ENCODE data around the gene ASMTL.
"Not testable (repeated sequence)": the region's sequence is repeated elsewhere in the genome, so short reads cannot be mapped to it uniquely, and the experiment has no call there.

Gene ASMTL

GRCh38 chrX:1433646-1434357 is 18.9 kb downstream of the ASMTL start:
- DNase-seq (ENCODE audit: low read depth): no peak

GRCh38 chrX:1430451-1430850 is 22.3 kb downstream of the ASMTL start:
- no peak for DNase-seq (ENCODE audit: low read depth)

- no peak for DNase-seq (ENCODE audit: low read depth)
Measured at GRCh38 chrX:1427756-1428155, 25.0 kb downstream of the ASMTL start.

- DNase-seq (ENCODE audit: low read depth): not testable (repeated sequence)
Measured at GRCh38 chrX:1426321-1426720, 26.4 kb downstream of the ASMTL start.

- DNase-seq (ENCODE audit: low read depth): no peak
Measured at GRCh38 chrX:1425381-1425780, 27.3 kb downstream of the ASMTL start.

- no peak for DNase-seq (ENCODE audit: low read depth)
Measured at GRCh38 chrX:1424147-1424851, 28.4 kb downstream of the ASMTL start.

- no peak for DNase-seq (ENCODE audit: low read depth)
Measured at GRCh38 chrX:1423215-1423614, 29.5 kb downstream of the ASMTL start.

- DNase-seq (ENCODE audit: low read depth): no peak
Measured at GRCh38 chrX:1422135-1422465, 30.6 kb downstream of the ASMTL start.

- DNase-seq (ENCODE audit: low read depth): no peak
Measured at GRCh38 chrX:1421433-1422134, 31.1 kb downstream of the ASMTL start.

- DNase-seq (ENCODE audit: low read depth): no peak
Measured at GRCh38 chrX:1420371-1420770, 32.3 kb downstream of the ASMTL start.

GRCh38 chrX:1419545-1420355 is 33.0 kb downstream of the ASMTL start:
- DNase-seq (ENCODE audit: low read depth): no peak

- no peak for DNase-seq (ENCODE audit: low read depth)
Measured at GRCh38 chrX:1418901-1419544, 33.7 kb downstream of the ASMTL start.

GRCh38 chrX:1417921-1418771 is 34.6 kb downstream of the ASMTL start:
- no peak for DNase-seq (ENCODE audit: low read depth)

- DNase-seq (ENCODE audit: low read depth): no peak
Measured at GRCh38 chrX:1416965-1417760, 35.5 kb downstream of the ASMTL start.

GRCh38 chrX:1416327-1416784 is 36.4 kb downstream of the ASMTL start:
- DNase-seq (ENCODE audit: low read depth): no peak

GRCh38 chrX:1412551-1413161 is 40.1 kb downstream of the ASMTL start:
- DNase-seq (ENCODE audit: low read depth): no peak

GRCh38 chrX:1411326-1411725 is 41.4 kb downstream of the ASMTL start:
- DNase-seq (ENCODE audit: low read depth): no peak

GRCh38 chrX:1407035-1407434 is 45.7 kb downstream of the ASMTL start:
- no peak for DNase-seq (ENCODE audit: low read depth)

- DNase-seq (ENCODE audit: low read depth): not testable (repeated sequence)
Measured at GRCh38 chrX:1405769-1406168, 46.9 kb downstream of the ASMTL start.
